K562 (cell line): ENCODE measurements around the gene SLC35E2B. TPM values are rescaled to one million over a fixed set of nuclear protein-coding genes. Genes with fewer than 3 reads are reported as not detected.
"Not testable (repeated sequence)": the region's sequence is repeated elsewhere in the genome, so short reads cannot be mapped to it uniquely, and the experiment has no call there.

Experiments
- ATAC-seq: fragments of 200-7000 bp; cut with Tn5 transposase; 3 replicates; pipeline ENCODE4 v1.9.1; 2020; ENCODE audit warnings: moderate library complexity
- BruUV-seq: library from RNA; stranded (reverse); fragments of 400-500 nt; replicated peaks from 2 replicates; lab custom pipeline; 2021; lab: Mats Ljungman, UMichigan
- CTCF ChIA-PET: fragments of 300-600 bp; formaldehyde crosslinking; extraction: SDS; loops from one replicate; lab custom pipeline; 2021; ENCODE audit warnings: low intra/inter-chr PET ratio; lab: Yijun Ruan, JAX
- POLR2A ChIA-PET: fragments of 300-600, 350-650 bp; sonication (Branson Sonifier 250); formaldehyde crosslinking; extraction: SDS; loops from one replicate; lab custom pipeline; 2021; ENCODE audit warnings: antibody characterized with exemption, inconsistent platforms; lab: Yijun Ruan, JAX
- DNase-seq, 4 experiments: peaks; one replicate each; pipeline versions ENCODE4 v3.0.0 to v3.0.0-alpha.2; 2011 to 2018; ENCODE audit warnings: low spot score in 3 of 4, mixed read lengths in 3 of 4; ENCODE audit errors: extremely low read depth in 1 of 4
- FAIRE-seq: peaks from 2 replicates; lab custom pipeline; 2011; peaks lifted over from hg19 to GRCh38; lab: Jason Lieb, UNC
- H2AFZ ChIP-seq: 2 replicates; pipeline ENCODE4 v1.6.0; 2011; ENCODE audit warnings: low read depth, low read length, control low read depth, inconsistent platforms
- H3K27ac ChIP-seq: fragments of 200-600 bp; 3 replicates; pipeline ENCODE4 v1.8.0; 2011; ENCODE audit warnings: low read depth, mild to moderate bottlenecking, control low read depth, inconsistent platforms, low read length, moderate library complexity, mixed read lengths; ENCODE audit errors: extremely low read depth
- H3K27me3 ChIP-seq, 2 experiments: fragments of 300-600 bp in 1 of 2; 2 replicates in 1 of 2; 3 replicates in 1 of 2; pipeline versions ENCODE4 v1.6.0 to v1.8.0; 2011; ENCODE audit warnings: inconsistent platforms in 2 of 2, low read length in 2 of 2, mild to moderate bottlenecking in 1 of 2, mixed read lengths in 1 of 2, moderate library complexity in 1 of 2; ENCODE audit not compliant: control insufficient read depth in 2 of 2, insufficient read depth in 2 of 2
- H3K36me3 ChIP-seq: fragments of 300-600 bp; 3 replicates; pipeline ENCODE4 v1.8.0; 2011; ENCODE audit warnings: mild to moderate bottlenecking, low read length, inconsistent platforms; ENCODE audit not compliant: control insufficient read depth, insufficient read depth
- H3K4me1 ChIP-seq, 2 experiments: fragments of 200-600 bp in 1 of 2; replicated peaks in 1 of 2; 2 replicates in 1 of 2; 3 replicates in 1 of 2; pipeline versions ENCODE4 v1.5.1 to v1.8.0; 2011; ENCODE audit warnings: inconsistent platforms in 2 of 2, low read length in 2 of 2, mild to moderate bottlenecking in 1 of 2, mixed read lengths in 1 of 2, moderate library complexity in 1 of 2; ENCODE audit not compliant: control insufficient read depth in 2 of 2, insufficient read depth in 2 of 2
- H3K4me2 ChIP-seq: 2 replicates; pipeline ENCODE4 v1.6.1; 2011; ENCODE audit warnings: low read length, control low read depth, inconsistent platforms, mixed read lengths; ENCODE audit not compliant: insufficient read depth
- H3K4me3 ChIP-seq: fragments of 200-600 bp; sonication (generic), shearing (Covaris generic); 2 replicates; pipeline ENCODE4 v1.5.1; 2016; ENCODE audit warnings: control low read depth, inconsistent platforms
- H3K79me2 ChIP-seq: fragments of 200-600 bp; 3 replicates; pipeline ENCODE4 v1.8.0; 2011; ENCODE audit warnings: low read length, inconsistent platforms; ENCODE audit not compliant: control insufficient read depth, insufficient read depth
- H3K9ac ChIP-seq, 2 experiments: 2 replicates each; pipeline versions ENCODE4 v1.6.0 to v1.6.1; 2011; ENCODE audit warnings: low read depth in 2 of 2, low read length in 2 of 2, control low read depth in 1 of 2, inconsistent platforms in 1 of 2, mild to moderate bottlenecking in 1 of 2, mixed read lengths in 1 of 2; ENCODE audit not compliant: insufficient read depth in 1 of 2
- H3K9me1 ChIP-seq: one replicate; pipeline ENCODE4 v1.6.0; 2011; ENCODE audit warnings: inconsistent platforms, mild to moderate bottlenecking, low read length, moderate library complexity; ENCODE audit not compliant: control insufficient read depth, insufficient read depth
- H3K9me3 ChIP-seq: replicated peaks from 2 replicates; pipeline ENCODE4 v1.5.1; 2011; ENCODE audit warnings: low read depth, low read length, inconsistent platforms; ENCODE audit not compliant: control insufficient read depth, insufficient read depth
- H4K20me1 ChIP-seq: replicated peaks from 2 replicates; pipeline ENCODE4 v1.6.1; 2011; ENCODE audit warnings: low read length, inconsistent platforms, mixed read lengths; ENCODE audit not compliant: control insufficient read depth, insufficient read depth
- CBX3 ChIP-seq, 2 experiments: IDR thresholded peaks; 1 replicate in 1 of 2; 2 replicates in 1 of 2; pipeline ENCODE4 v1.6.1; 2012; ENCODE audit warnings: inconsistent platforms in 2 of 2, low read length in 2 of 2, borderline replicate concordance in 1 of 2, control low read depth in 1 of 2
- WGBS: fragments of 100-300 bp; shearing (Covaris generic); methylation state at CpG from one replicate; pipeline ENCODE4 v1.1.6; 2016; ENCODE audit warnings: low coverage, mixed read lengths; ENCODE audit not compliant: insufficient coverage; ENCODE audit errors: missing lambda C conversion rate; 5-methylcytosine and 5-hydroxymethylcytosine counted together
- in situ Hi-C: fragments of 300-500 bp; cut with MboI; formaldehyde crosslinking; loops from 4 replicates; pipeline ENCODE4 v1.15.0; 2018; ENCODE audit warnings: inconsistent platforms, mixed read lengths
- intact Hi-C: fragments of 100-400 bp; cut with micrococcal nuclease; formaldehyde crosslinking; loops from 2 replicates; pipeline ENCODE4 v1.14.2; 2022
- polyA plus RNA-seq, 8 experiments: library from polyadenylated mRNA; depleted of rRNA in 4 of 8; stranded (reverse) in 5 of 8; unstranded in 3 of 8; fragments of >200 nt; fragmentation: Nextera tagmentation in 2 of 8; fragmentation: Illumina TruSeq in 1 of 8; extraction: Ambion mirVana in 2 of 8; extraction: Trizol in 1 of 8; gene quantifications; 2 replicates each; pipeline versions ENCODE4 v1.2.1 to v1.2.3, GENCODE V29; 2011 to 2014; ENCODE audit warnings: inconsistent platforms in 1 of 8, missing spikeins in 1 of 8
- total RNA-seq, 7 experiments: library from RNA; depleted of rRNA in 6 of 7; stranded (reverse); fragments of >200 nt in 6 of 7; fragmentation: Illumina TruSeq in 2 of 7; extraction: Trizol in 2 of 7; gene quantifications; 2 replicates each; pipeline versions ENCODE4 v1.2.1 to v1.2.3, GENCODE V29; 2011 to 2021; ENCODE audit warnings: low replicate concordance in 1 of 7

SLC35E2B gene
- total and polyA plus RNA-seq, 9 of the 15 experiments (the other 6 are each of a cell fraction or from before 2014, with no cell fraction given) = 4.7 to 44.6 (median 20.7) TPM

GRCh38 chr1:1658583-1659549 lies 33.7 kb downstream of the SLC35E2B start, which contains the start of gene CDK11B (continued):
- TF ChIP-seq CBX3 (IDR thresholded peaks at IDR 0.05; ENCODE audit: borderline replicate concordance in 1 of 2, low read length in 2 of 2) = 0 out of 3 replicates have a peak, but pooled peaks of 1 of the 2 experiments have one; percentile 47

- H3K4me1 ChIP-seq, H3K4me3 ChIP-seq, ATAC-seq, H2AFZ ChIP-seq, H3K9me1 ChIP-seq, FAIRE-seq, H4K20me1 ChIP-seq, in situ Hi-C loops, H3K9ac ChIP-seq, BruUV-seq, POLR2A ChIA-PET, H3K9me3 ChIP-seq, H3K4me2 ChIP-seq, DNase-seq, H3K27me3 ChIP-seq, intact Hi-C loops, H3K79me2 ChIP-seq, H3K27ac ChIP-seq: not testable (repeated sequence)
- WGBS = 80% methylated on average over 9 of the region's 11 CpGs
- CTCF ChIA-PET = interaction anchor here (0.6 kb wide), 1 partner anchor 98 kb away, joined by 3 read pairs; no protein-coding TSS in a partner anchor
- H3K36me3 ChIP-seq = peaks cover 61% of the 10 kb centered on the region
These were observed 44.3 kb downstream of the SLC35E2B start for GRCh38 chr1:1648265-1648664.
